Stomach smooth muscle (tissue), 2 donors: Measurements from ENCODE around the gene MED12L.
A peak's percentile ranks its signal among the peaks of the same experiment; 100 is the strongest.
"Not testable (repeated sequence)": the region's sequence is repeated elsewhere in the genome, so short reads cannot be mapped to it uniquely, and the experiment has no call there.

Experiments used
- H3K27ac ChIP-seq: one replicate; pipeline ENCODE4 v1.7.0; 2013; ENCODE audit warnings: mild to moderate bottlenecking, low read length, inconsistent platforms
- H3K27me3 ChIP-seq, 2 donors: one replicate each; pipeline ENCODE4 v1.7.0; 2013; ENCODE audit warnings: low read length in 2 of 2; ENCODE audit not compliant: insufficient read depth in 2 of 2, control insufficient read depth in 1 of 2
- H3K36me3 ChIP-seq, 2 donors: one replicate each; pipeline ENCODE4 v1.7.0; 2013; ENCODE audit warnings: low read length in 2 of 2; ENCODE audit not compliant: control insufficient read depth in 2 of 2, insufficient read depth in 2 of 2
- H3K4me1 ChIP-seq: one replicate; pipeline ENCODE4 v1.7.0; 2013; ENCODE audit warnings: low read length; ENCODE audit not compliant: control insufficient read depth, insufficient read depth
- H3K4me3 ChIP-seq, 2 donors: one replicate each; pipeline ENCODE4 v1.7.0; 2013; ENCODE audit warnings: low read length in 2 of 2
- H3K9ac ChIP-seq, 2 donors: one replicate each; pipeline ENCODE4 v1.7.0; 2013; ENCODE audit warnings: low read length in 2 of 2, mild to moderate bottlenecking in 1 of 2
- H3K9me3 ChIP-seq, 2 donors: one replicate each; pipeline ENCODE4 v1.7.0; 2013; ENCODE audit warnings: low read length in 2 of 2; ENCODE audit not compliant: control insufficient read depth in 2 of 2
- donor health status: healthy.
- donor health status: Pancreatic carcinoma.

The MED12L gene

DNA sequence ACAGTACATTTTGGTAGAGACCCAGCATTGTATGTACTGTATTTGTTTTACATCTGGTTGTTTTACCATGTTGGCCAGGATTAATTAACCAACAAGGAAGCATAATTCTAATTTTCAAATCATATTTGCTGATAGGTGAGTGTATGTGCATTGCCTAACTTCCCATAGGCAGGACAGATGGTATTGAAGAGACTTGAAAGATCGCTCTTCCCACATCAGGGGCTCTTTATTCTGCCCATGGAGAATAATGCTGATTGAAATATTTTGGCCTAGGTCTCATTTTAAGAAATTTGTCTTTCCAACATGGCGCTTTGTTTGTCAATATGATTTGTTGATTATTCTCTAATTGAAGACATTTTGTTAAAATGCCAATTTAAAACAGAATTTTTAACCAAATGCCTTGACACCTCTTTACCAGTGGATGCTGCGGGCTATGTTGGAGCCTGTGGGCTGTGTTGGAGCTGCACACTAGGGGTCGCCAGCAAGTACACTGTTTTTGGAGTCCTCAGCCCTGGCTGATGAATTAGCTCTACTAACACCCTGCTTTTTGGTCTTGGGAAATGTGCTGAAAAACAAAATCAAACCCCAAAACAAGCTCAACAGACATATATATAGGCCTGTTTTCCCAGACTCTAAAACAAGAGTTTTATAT lies 293.7 kb downstream of the MED12L start:
- Histone ChIP-seq H3K27me3 (no peaks in the 10 kb centered on the region), H3K4me1 (no peaks in the 10 kb centered on the region), H3K9me3 (no peaks in the 10 kb centered on the region), H3K27ac (no peak overlapping the region), H3K4me3 (no peak overlapping the region), H3K9ac (no peak overlapping the region), H3K36me3 (no peaks in the 10 kb centered on the region)

DNA sequence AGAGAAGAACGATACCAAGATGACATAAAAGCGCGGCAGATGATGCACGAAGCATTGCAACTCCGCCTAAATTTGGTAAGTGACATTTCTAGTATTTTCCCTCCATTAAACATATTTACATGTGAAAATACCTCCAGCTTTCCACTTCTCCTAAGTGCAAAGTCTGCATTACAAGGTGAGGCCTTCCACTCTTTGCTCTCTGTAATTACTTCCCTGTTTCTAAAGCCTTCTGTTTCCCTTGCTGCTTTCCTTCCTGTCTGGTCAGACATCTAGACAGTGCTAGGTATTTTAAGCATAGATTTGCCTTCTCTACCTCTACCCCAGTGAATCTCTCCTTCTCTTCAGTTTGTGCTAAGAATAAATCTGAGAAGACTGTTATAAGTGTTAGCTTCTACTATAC lies 297.2 kb downstream of the MED12L start:
- Histone ChIP-seq H3K9ac (no peak overlapping the region), H3K4me1 (no peaks in the 10 kb centered on the region), H3K36me3 (no peaks in the 10 kb centered on the region), H3K27ac (no peak overlapping the region), H3K4me3 (no peak overlapping the region), H3K9me3 (no peaks in the 10 kb centered on the region), H3K27me3 (no peaks in the 10 kb centered on the region)

DNA sequence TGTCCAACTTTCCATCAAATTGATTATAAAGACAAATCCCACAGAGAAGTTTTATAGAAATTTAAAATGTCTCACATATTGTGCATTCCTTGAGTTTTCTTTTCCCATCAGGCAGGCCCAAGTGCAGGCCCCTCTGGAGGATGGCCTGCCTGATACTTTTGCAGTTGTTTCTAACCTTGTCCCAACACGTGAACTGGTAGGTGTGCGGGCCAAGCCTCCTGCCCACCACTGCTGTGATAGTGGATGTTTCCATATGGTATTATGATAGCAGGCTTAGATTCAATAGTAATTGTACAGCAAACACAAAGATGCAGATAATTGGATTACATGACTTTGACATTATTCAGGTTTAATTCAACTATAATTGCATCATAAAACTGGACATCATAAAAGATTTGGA lies 297.6 kb downstream of the MED12L start:
- H3K9me3 ChIP-seq = no peaks in the 10 kb centered on the region
- H3K4me3 ChIP-seq = no peak overlapping the region
- no peak overlapping the region for H3K9ac ChIP-seq
- H3K4me1 ChIP-seq = no peaks in the 10 kb centered on the region
- no peaks in the 10 kb centered on the region for H3K27me3 ChIP-seq
- H3K36me3 ChIP-seq = no peaks in the 10 kb centered on the region
- no peak overlapping the region for H3K27ac ChIP-seq

DNA sequence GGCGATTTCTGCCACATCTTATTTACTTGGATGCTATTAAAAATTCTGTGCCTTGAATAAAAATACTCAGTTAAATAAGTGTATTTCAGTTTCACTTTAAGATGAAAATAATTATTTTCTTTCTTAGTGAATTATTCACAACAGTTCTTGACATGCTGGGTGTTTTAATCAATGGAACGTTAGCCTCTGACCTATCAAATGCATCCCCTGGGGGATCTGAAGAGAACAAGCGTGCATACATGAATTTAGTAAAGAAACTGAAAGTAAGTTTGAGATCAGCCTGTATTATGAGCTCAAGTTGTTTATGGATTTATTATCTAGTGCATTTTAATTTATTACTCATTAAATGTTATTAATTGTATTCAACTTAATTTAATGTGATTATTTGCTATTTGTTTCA lies 298.5 kb downstream of the MED12L start:
- Histone ChIP-seq H3K36me3 (no peaks in the 10 kb centered on the region), H3K9me3 (no peaks in the 10 kb centered on the region), H3K27me3 (no peaks in the 10 kb centered on the region), H3K4me1 (no peaks in the 10 kb centered on the region), H3K9ac (no peak overlapping the region), H3K27ac (no peak overlapping the region), H3K4me3 (peak overlapping the region; percentile 10 to 22)

DNA sequence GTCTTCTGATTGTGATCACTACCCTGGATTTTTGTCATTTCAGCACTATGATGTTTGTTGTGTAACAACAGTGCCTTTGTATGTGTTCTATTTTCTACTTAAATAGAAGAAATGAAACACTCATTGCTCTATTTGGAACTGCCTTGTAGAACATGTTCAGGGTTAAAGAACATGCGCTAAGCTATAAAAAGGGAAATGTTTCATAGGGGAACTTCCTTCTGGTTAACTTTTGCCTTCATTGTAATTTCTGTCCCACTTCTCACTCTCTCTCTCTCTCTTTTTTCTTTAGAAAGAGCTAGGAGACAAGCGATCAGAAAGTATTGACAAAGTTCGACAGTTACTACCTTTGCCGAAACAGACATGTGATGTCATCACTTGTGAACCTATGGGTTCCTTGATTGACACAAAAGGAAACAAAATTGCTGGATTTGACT lies 299.3 kb downstream of the MED12L start, which contains the start of gene P2RY12:
Gene P2RY12 (minus strand): TSS at position 13 of the 434 bp plus-strand sequence. CDS start 45,908 bp downstream, outside the sequence.
- Histone ChIP-seq H3K9ac (no peak within 1 kb of the TSS), H3K9me3 (no peaks in the 10 kb centered on the region), H3K36me3 (no peaks in the 10 kb centered on the region), H3K4me3 (peak within 1 kb of the TSS; percentile 10 to 22), H3K4me1 (no peaks in the 10 kb centered on the region), H3K27ac (no peak within 1 kb of the TSS), H3K27me3 (no peaks in the 10 kb centered on the region)

DNA sequence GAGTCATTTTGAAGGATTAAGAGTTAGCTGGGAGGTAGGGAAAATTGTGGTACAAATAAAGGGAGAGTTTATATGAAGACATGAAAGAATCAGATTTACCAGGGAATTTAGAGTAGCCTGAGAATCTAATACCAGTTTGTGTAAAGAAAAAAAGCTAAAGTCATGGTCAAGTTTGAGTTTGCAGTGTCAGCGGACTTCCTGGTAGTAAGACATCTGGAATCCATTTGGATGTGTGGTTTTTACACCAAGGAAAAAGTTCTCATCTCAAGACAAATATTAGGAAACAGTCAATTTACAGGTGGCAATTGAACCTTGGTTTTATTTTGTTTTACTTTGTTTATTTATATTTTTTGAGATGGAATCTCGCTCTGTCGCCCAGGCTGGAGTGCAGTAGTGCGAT lies 300.6 kb downstream of the MED12L start:
- H3K36me3 ChIP-seq = no peaks in the 10 kb centered on the region
- H3K27me3 ChIP-seq = no peaks in the 10 kb centered on the region
- no peaks in the 10 kb centered on the region for H3K4me1 ChIP-seq
- H3K9ac ChIP-seq = no peak overlapping the region
- no peaks in the 10 kb centered on the region for H3K9me3 ChIP-seq
- H3K4me3 ChIP-seq = no peak overlapping the region
- H3K27ac ChIP-seq = no peak overlapping the region

DNA sequence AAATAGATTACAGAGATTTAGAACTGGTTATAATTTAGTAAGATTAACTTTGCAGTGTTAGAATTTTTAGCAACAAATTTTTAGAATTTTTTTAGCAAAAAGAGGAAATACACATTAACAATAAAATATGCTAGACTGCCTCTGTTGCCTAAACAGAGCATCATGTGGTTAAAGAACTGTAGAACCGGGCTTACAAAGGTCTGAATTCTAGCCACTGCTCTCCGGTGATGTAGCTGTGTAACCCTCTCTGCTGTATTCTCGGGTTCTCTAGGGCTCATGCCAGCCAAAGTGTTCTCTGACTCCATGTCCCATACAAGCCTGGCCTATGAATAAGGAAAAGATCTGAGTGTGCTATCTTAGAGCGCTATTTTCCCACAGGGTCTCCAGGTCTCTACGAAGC lies 302.0 kb downstream of the MED12L start:
- H3K27me3 ChIP-seq = no peaks in the 10 kb centered on the region
- no peak overlapping the region for H3K4me3 ChIP-seq
- H3K36me3 ChIP-seq = no peaks in the 10 kb centered on the region
- no peaks in the 10 kb centered on the region for H3K9me3 ChIP-seq
- no peak overlapping the region for H3K27ac ChIP-seq
- H3K4me1 ChIP-seq = no peaks in the 10 kb centered on the region
- no peak overlapping the region for H3K9ac ChIP-seq

DNA sequence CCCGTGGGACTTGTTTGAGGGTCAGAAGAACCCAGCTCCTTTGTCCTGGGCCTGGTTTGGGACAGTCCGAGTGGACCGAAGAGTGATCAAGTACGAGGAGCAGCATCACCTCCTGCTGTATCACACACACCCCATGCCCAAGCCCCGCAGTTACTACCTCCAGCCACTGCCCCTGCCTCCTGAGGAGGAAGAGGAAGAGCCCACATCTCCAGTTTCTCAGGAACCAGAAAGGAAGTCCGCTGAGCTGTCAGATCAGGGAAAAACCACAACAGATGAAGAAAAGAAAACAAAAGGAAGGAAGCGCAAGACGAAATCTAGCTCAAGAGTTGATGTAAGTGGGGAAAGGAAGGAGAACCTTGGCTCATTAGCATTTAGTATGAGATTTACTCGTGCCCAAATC lies 302.4 kb downstream of the MED12L start:
- Histone ChIP-seq H3K27ac (no peak overlapping the region), H3K9me3 (no peaks in the 10 kb centered on the region), H3K9ac (no peak overlapping the region), H3K4me3 (no peak overlapping the region), H3K36me3 (no peaks in the 10 kb centered on the region), H3K4me1 (no peaks in the 10 kb centered on the region), H3K27me3 (no peaks in the 10 kb centered on the region)

DNA sequence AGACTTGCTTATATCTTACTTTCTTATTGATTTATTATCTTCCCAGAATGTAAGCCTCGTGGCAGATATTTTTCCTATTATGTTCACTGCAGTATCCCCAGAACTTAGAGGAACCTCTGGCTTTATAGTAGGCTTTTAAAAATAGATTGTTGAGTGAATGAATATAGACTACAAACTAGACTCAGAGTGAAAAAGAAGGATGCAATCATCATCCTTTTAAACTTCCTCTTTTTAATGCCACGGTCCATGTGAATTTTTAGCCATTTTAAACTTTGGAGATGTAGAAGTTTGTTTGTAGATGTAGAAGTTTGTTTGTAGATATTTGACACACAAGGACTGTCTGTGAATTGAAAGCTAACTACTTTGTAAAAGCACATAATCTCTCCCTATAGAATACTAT lies 306.3 kb downstream of the MED12L start:
- Histone ChIP-seq H3K27ac (no peak overlapping the region), H3K4me1 (no peaks in the 10 kb centered on the region), H3K27me3 (no peaks in the 10 kb centered on the region), H3K36me3 (no peaks in the 10 kb centered on the region), H3K9me3 (no peaks in the 10 kb centered on the region), H3K9ac (no peak overlapping the region), H3K4me3 (no peak overlapping the region)

DNA sequence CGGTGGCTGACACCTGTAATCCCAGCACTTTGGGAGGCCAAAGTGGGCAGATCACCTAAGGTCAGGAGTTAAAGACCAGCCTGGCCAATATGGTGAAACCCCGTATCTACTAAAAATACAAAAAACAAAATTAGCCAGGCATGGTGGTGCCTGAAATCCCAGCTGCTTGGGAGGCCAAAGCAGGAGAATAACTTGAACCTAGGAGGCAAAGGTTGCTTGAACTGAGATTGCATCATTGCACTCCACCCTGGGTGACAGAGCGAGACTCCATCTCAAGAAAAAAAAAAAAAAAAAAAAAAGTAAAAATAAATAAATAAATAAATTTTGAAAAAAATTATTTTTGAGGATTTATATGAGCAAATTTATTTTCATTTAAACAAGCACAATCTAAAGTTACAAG lies 306.7 kb downstream of the MED12L start:
- not testable (repeated sequence) for H3K36me3 ChIP-seq, H3K9me3 ChIP-seq, H3K27ac ChIP-seq, H3K4me1 ChIP-seq, H3K27me3 ChIP-seq, H3K4me3 ChIP-seq, H3K9ac ChIP-seq

DNA sequence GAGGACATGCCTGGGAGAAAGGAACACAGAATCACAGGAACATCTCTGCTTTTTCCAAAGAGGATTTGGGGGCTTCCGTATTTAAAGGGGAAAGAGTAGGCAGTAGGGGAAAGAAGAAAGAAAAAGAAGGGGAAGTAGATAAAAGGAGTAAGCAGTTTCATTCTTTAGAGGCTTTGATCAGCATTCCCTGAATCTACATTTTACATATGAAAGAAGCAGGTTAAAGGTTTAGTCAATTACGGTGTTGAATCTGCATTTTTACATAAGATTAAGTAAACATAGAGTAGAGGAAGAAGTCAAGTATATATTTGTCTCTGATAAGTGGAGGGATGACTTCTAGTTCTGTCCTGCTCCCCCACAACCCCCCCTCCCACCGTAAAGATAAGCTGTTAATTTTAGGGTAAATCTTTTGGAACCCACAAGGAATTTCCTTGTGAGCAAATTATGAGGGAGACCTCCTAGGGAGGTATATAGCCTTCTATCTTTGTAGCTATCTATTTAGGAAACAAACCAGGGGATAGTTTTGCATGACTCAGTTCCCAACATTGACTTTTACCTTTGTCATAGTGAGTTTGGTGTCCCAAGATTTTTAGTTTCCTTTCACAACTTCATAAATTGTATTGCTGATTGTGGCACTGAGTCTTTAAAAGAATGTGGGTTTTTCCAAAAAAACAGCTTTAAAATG lies 307.8 kb downstream of the MED12L start:
- Histone ChIP-seq H3K36me3 (no peaks in the 10 kb centered on the region), H3K9me3 (no peaks in the 10 kb centered on the region), H3K27me3 (no peaks in the 10 kb centered on the region), H3K4me3 (no peak overlapping the region), H3K27ac (no peak overlapping the region), H3K4me1 (no peaks in the 10 kb centered on the region), H3K9ac (no peak overlapping the region)
